Sigmoid colon (tissue), 7 donors: ENCODE data around the gene FGF14. TPM values are rescaled to one million over a fixed set of nuclear protein-coding genes. Genes with fewer than 3 reads are reported as not detected.

Source experiments
- DNase-seq: peaks from one replicate; pipeline ENCODE4 v3.0.0-alpha.2; 2019
- H3K27ac ChIP-seq, 4 donors: fragments of 200-600 bp; sonication (generic); one replicate each; pipeline ENCODE4 v1.5.1; 2016 to 2019; ENCODE audit warnings: mild to moderate bottlenecking in 1 of 4
- H3K27me3 ChIP-seq, 3 donors: fragments of 200-600 bp; sonication (generic); one replicate each; pipeline ENCODE4 v1.5.1; 2019; ENCODE audit warnings: mild to moderate bottlenecking in 1 of 3
- H3K36me3 ChIP-seq, 4 donors: fragments of 200-600 bp; sonication (generic); one replicate each; pipeline ENCODE4 v1.5.1; 2016 to 2019
- H3K4me1 ChIP-seq, 4 donors: fragments of 200-600 bp; sonication (generic); one replicate each; pipeline ENCODE4 v1.5.1; 2017 to 2019
- H3K4me3 ChIP-seq, 4 donors: fragments of 200-600 bp; sonication (generic); one replicate each; pipeline ENCODE4 v1.5.1; 2017 to 2019; ENCODE audit warnings: mild to moderate bottlenecking in 2 of 4, moderate library complexity in 1 of 4
- H3K9me3 ChIP-seq, 4 donors: fragments of 200-600 bp in 3 of 4; sonication (generic) in 3 of 4; one replicate each; pipeline versions ENCODE4 v1.5.1 to v1.6.1; 2013 to 2019
- EP300 ChIP-seq, 4 donors: sonication (generic); formaldehyde crosslinking; IDR thresholded peaks; one replicate each; pipeline ENCODE4 v1.6.1; 2017; ENCODE audit warnings: antibody characterized with exemption in 4 of 4
- POLR2A ChIP-seq, 2 donors: fragments of 450-650 bp; IDR thresholded peaks; one replicate each; pipeline ENCODE4 v1.6.1; 2016; ENCODE audit warnings: antibody characterized with exemption in 2 of 2, mild to moderate bottlenecking in 2 of 2, moderate library complexity in 2 of 2
- POLR2AphosphoS5 ChIP-seq, 4 donors: sonication (generic); formaldehyde crosslinking; IDR thresholded peaks; one replicate each; pipeline ENCODE4 v1.6.1; 2017; ENCODE audit warnings: antibody characterized with exemption in 4 of 4
- WGBS, 2 donors: extraction: QIAGEN DNeasy Blood & Tissue Kit; methylation state at CpG; one replicate each; pipeline ENCODE4 v1.1.7; 2013; 5-methylcytosine and 5-hydroxymethylcytosine counted together
- intact Hi-C: fragments of 100-400 bp; cut with DNase I; formaldehyde crosslinking; loops from one replicate; pipeline ENCODE4 v1.15.1; 2023
- polyA plus RNA-seq, 3 donors: library from polyadenylated mRNA; stranded (reverse); fragments of 200-250 nt; gene quantifications; one replicate each; pipeline ENCODE4 v1.2.3, GENCODE V29; 2013
- total RNA-seq, 4 donors: library from RNA; depleted of rRNA; stranded (reverse); fragments of >200 nt; gene quantifications; one replicate each; pipeline ENCODE4 v1.1.0, GENCODE V29; 2016
- TF ChIP-seq, protein P1 (sequence below), 4 experiments: fragments of 450-650 bp in 3 of 4; fragments of 200-600 bp in 1 of 4; IDR thresholded peaks; one replicate each; pipeline ENCODE4 v1.5.1; 2016 to 2019; ENCODE audit warnings: antibody characterized with exemption in 4 of 4, mild to moderate bottlenecking in 3 of 4, moderate library complexity in 2 of 4
- donor health status: healthy with polysubstance abuse.
- donor health status: Bipolar disorder and iron deficiency.
- donor health status: healthy.

Gene FGF14
- total and polyA plus RNA-seq, 7 donors: under 0.01 to 1.6 (median 1.1) TPM

DNA sequence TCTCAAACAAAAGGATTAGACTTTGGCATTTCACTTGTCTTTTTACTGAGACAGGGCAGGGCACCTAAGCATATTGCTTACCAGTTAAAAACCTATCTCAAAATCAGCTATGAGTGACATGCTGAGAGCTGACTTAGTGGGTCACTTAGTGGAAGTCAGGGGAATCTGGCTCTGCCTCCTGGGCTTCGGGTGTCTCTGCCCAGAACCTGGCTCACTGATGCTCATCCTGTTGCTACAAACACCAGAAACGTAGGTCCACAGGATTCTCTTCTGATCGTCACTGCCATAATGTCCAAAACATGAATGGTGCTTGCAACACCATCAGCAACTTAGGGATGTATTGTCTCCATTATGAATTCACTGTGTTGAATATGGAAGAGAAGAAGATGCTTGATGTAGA is 673.2 kb downstream of the FGF14 start:
- intact Hi-C loops: no loop called here
- H3K4me3 ChIP-seq: no peak overlapping the region
- H3K36me3 ChIP-seq: no peaks in the 10 kb centered on the region
- H3K9me3 ChIP-seq: no peaks in the 10 kb centered on the region
- no peaks in the 10 kb centered on the region for H3K4me1 ChIP-seq
- 71 to 79% methylated on average over 3 of the region's 3 CpGs for WGBS, 2 donors
- no peak for DNase-seq
- no peak overlapping the region for H3K27ac ChIP-seq
- no peaks in the 10 kb centered on the region for H3K27me3 ChIP-seq
- TF ChIP-seq POLR2A (IDR thresholded peaks at IDR 0.05): no peak
- TF ChIP-seq EP300 (IDR thresholded peaks at IDR 0.05): no peak
- TF ChIP-seq, protein P1, sequence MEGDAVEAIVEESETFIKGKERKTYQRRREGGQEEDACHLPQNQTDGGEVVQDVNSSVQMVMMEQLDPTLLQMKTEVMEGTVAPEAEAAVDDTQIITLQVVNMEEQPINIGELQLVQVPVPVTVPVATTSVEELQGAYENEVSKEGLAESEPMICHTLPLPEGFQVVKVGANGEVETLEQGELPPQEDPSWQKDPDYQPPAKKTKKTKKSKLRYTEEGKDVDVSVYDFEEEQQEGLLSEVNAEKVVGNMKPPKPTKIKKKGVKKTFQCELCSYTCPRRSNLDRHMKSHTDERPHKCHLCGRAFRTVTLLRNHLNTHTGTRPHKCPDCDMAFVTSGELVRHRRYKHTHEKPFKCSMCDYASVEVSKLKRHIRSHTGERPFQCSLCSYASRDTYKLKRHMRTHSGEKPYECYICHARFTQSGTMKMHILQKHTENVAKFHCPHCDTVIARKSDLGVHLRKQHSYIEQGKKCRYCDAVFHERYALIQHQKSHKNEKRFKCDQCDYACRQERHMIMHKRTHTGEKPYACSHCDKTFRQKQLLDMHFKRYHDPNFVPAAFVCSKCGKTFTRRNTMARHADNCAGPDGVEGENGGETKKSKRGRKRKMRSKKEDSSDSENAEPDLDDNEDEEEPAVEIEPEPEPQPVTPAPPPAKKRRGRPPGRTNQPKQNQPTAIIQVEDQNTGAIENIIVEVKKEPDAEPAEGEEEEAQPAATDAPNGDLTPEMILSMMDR (IDR thresholded peaks at IDR 0.05): no peak
- TF ChIP-seq POLR2AphosphoS5 (IDR thresholded peaks at IDR 0.05): no peak

DNA sequence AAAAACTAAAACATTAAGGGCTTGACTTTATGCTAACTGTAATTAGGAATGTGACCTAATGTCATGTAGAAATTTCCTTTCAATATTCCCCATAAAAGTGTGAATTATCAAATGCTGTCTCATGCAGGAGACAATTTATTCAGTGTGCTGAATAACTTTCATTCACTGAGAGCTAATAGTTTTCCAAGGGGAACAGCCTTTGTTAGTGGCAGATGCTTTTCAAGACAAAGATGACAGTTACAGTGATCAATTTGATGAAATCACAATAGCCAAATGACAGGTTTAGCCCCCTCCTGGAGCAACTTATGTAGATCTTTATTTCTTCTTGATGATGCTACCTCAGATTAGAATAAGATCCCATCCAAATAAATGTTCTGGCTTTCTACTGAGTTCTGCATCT is 673.8 kb downstream of the FGF14 start:
- Histone ChIP-seq H3K9me3 (no peaks in the 10 kb centered on the region), H3K27ac (no peak overlapping the region), H3K4me1 (no peaks in the 10 kb centered on the region), H3K4me3 (no peak overlapping the region), H3K36me3 (no peaks in the 10 kb centered on the region), H3K27me3 (no peaks in the 10 kb centered on the region)
- TF ChIP-seq POLR2AphosphoS5 (IDR thresholded peaks at IDR 0.05) (no peak), POLR2A (IDR thresholded peaks at IDR 0.05) (no peak), EP300 (IDR thresholded peaks at IDR 0.05) (no peak)
- TF ChIP-seq, protein P1 (IDR thresholded peaks at IDR 0.05): no peak
- DNase-seq: no peak
- intact Hi-C loops: no loop called here

DNA sequence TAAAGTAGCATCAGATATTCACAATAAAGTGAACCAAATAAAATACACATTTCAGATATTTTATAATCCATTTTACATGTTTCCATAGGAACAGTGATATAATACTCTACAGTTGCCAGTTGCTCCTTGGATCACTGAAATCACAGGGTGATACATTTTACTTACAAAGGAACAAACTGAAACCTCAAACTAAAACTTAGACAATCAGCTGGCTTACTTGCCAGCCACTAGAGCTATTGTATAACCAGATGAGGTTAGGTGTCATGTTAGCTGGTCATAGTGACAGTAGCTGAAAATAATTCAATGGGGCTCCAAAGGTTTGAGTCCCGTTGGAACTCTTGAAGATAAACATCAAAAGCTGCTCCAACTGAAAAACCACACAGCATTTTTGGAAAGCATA is 674.7 kb downstream of the FGF14 start:
- Histone ChIP-seq H3K27me3 (no peaks in the 10 kb centered on the region), H3K9me3 (no peaks in the 10 kb centered on the region), H3K4me1 (no peaks in the 10 kb centered on the region), H3K4me3 (no peak overlapping the region), H3K27ac (no peak overlapping the region), H3K36me3 (no peaks in the 10 kb centered on the region)
- TF ChIP-seq, protein P1 (IDR thresholded peaks at IDR 0.05): no peak
- no peak for TF ChIP-seq EP300 (IDR thresholded peaks at IDR 0.05)
- no peak for TF ChIP-seq POLR2AphosphoS5 (IDR thresholded peaks at IDR 0.05)
- no peak for TF ChIP-seq POLR2A (IDR thresholded peaks at IDR 0.05)
- intact Hi-C loops: no loop called here
- WGBS, 2 donors: 41 to 71% methylated on average over 1 of the region's 1 CpG
- no peak for DNase-seq

DNA sequence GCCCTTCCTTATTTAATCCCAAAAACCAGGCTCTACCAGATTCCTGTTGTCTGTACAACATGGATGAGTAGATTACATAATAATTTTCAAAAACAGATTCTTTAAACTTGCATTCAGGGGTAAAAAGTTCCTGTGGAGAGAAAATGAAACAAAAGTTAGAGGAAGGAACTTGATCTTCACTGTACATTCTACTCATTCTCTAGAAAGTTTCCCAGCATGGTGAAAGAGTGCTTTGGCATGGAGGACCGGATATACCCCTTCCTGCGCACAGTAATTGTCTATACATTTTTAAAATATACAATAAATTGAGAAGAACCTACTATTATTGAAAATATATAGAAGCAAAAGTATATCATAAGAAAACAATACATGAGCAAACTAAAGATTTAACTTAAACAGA is 675.2 kb downstream of the FGF14 start:
- Histone ChIP-seq H3K9me3 (no peaks in the 10 kb centered on the region), H3K36me3 (no peaks in the 10 kb centered on the region), H3K4me1 (no peaks in the 10 kb centered on the region), H3K27me3 (no peaks in the 10 kb centered on the region), H3K4me3 (no peak overlapping the region), H3K27ac (no peak overlapping the region)
- TF ChIP-seq POLR2AphosphoS5 (IDR thresholded peaks at IDR 0.05) (no peak), EP300 (IDR thresholded peaks at IDR 0.05) (no peak), POLR2A (IDR thresholded peaks at IDR 0.05) (no peak)
- TF ChIP-seq, protein P1 (IDR thresholded peaks at IDR 0.05): no peak
- WGBS, 2 donors: 86 to 94% methylated on average over 2 of the region's 2 CpGs
- no peak for DNase-seq
- intact Hi-C loops: no loop called here

DNA sequence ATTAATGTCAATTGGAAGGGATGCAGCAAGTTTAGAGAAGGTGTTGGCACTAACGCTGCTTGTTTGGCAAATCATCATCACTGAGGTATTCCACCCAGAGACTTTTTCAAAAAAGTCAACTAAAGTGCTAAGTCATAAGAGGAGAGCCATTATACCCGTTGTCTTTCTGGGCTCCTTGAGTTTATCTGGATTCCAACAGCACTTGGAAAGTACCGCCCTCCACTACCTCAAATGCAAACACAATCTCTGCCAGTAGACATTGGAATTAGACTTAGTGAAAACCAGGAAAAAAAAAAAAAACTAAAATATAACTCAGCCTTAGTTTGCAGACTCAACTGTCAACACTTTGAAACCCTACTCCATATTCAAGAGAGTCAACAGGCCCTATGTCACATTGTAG is 683.4 kb downstream of the FGF14 start:
- no peaks in the 10 kb centered on the region for H3K9me3 ChIP-seq
- no peak overlapping the region for H3K27ac ChIP-seq
- H3K27me3 ChIP-seq: no peaks in the 10 kb centered on the region
- 69 to 87% methylated on average over 3 of the region's 3 CpGs for WGBS, 2 donors
- TF ChIP-seq, protein P1 (IDR thresholded peaks at IDR 0.05): no peak
- TF ChIP-seq POLR2AphosphoS5 (IDR thresholded peaks at IDR 0.05) (no peak), POLR2A (IDR thresholded peaks at IDR 0.05) (no peak), EP300 (IDR thresholded peaks at IDR 0.05) (no peak)
- no peak overlapping the region for H3K4me3 ChIP-seq
- DNase-seq: no peak
- H3K4me1 ChIP-seq: no peaks in the 10 kb centered on the region
- no peaks in the 10 kb centered on the region for H3K36me3 ChIP-seq
- intact Hi-C loops: no loop called here
